GM12872 (cell line): ENCODE measurements around the gene EXOC3L4.

Source experiments
- TF ChIP-seq, protein P1 (sequence below): IDR thresholded peaks from 3 replicates; pipeline ENCODE4 v1.5.1; 2011; ENCODE audit warnings: low read depth, mild to moderate bottlenecking, low read length, moderate library complexity; ENCODE audit not compliant: insufficient read depth

Gene EXOC3L4

GRCh38 chr14:103118663-103119404 lies 24.3 kb downstream of the EXOC3L4 start:
- TF ChIP-seq, protein P1, sequence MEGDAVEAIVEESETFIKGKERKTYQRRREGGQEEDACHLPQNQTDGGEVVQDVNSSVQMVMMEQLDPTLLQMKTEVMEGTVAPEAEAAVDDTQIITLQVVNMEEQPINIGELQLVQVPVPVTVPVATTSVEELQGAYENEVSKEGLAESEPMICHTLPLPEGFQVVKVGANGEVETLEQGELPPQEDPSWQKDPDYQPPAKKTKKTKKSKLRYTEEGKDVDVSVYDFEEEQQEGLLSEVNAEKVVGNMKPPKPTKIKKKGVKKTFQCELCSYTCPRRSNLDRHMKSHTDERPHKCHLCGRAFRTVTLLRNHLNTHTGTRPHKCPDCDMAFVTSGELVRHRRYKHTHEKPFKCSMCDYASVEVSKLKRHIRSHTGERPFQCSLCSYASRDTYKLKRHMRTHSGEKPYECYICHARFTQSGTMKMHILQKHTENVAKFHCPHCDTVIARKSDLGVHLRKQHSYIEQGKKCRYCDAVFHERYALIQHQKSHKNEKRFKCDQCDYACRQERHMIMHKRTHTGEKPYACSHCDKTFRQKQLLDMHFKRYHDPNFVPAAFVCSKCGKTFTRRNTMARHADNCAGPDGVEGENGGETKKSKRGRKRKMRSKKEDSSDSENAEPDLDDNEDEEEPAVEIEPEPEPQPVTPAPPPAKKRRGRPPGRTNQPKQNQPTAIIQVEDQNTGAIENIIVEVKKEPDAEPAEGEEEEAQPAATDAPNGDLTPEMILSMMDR = no peak

DNA sequence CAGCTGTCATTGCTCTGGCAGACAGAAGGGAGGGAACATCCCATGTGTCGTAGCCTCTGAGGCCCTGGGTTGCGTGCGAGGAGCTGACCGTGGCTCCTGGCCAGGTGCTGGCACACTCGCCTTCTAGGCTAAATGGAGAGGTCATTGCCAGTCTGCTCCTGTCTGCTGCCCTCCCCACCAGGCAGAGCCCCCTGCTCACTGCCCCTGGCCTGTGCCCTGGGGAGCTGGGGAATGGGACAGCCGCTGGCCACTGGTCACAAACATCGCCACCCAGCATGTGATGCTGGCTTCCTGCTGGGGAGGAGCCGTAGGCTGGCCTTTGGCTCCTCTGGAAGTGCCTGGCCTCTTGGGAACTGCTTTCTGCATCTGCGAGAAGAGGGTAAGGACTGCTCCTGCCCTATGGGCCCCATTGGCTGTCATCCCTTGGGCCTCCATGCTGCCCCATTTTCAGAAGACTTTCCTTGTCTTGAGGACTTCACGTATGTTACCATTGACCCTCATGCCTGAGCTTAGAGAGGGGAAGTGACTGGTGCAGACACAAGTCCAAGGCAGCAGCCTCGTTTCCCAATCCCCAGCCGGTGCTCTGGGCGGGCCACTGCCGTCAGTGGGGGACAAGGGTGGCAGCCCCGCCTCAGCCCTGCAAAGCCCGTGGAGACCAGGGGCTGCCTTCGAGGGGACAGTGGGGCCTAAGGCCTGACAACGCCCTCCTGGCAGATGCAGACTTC lies 26.8 kb downstream of the EXOC3L4 start:
- TF ChIP-seq, protein P1 = no peak

DNA sequence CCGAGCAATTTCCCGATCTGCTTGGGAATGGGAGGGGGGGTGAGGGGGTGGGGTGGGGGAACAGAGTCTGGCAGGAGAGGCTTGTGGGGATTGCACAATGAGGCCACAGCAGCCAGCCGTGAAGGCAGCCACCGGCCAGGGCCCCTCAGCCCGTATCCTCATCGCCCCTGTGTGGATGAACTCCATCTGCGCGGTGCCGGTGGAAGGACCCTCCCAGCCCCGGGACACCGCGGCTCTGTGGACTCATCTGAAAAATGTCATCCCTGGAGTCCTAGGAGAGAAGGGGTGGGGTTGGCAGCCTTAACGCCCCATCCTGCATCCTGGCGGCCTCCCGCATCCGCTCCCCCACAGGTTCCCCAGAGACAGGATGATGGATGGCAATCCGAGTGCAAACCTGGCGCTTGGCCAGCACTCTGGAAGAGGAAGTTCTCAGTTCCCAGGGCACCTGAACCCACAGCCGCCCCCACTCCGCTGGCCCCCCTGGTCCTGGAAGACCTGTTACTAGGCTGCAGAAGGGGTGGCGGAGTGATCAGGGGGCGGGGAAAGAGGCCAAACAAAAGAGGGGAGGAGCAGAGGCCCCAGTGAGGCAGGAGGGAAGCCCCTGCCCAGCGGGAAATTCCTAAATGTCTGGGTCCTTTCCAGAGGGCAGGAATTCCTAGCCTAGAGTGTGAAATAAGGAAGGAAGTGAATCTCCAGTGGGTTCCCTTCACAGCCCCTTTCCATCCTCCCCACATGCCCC lies 27.5 kb downstream of the EXOC3L4 start:
- TF ChIP-seq, protein P1 = no peak

DNA sequence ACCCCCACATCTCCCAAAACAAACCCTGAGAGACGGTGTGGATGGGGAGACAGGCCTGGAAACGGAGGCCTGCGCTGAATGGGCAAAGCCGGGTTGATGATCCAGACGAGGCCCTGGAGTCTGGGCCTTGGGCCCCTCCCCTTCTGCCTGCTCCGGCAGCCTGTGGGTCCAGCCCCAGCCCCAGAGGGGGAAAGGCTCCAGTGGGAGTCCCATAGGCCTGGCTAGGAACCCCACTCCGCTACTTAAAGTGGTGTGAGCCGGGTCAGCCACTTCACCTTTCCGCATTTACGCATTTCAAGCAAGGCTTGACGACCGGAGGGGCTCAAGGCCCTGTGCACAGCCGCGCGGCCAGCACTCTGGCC lies 28.0 kb downstream of the EXOC3L4 start:
- TF ChIP-seq, protein P1 = no peak

DNA sequence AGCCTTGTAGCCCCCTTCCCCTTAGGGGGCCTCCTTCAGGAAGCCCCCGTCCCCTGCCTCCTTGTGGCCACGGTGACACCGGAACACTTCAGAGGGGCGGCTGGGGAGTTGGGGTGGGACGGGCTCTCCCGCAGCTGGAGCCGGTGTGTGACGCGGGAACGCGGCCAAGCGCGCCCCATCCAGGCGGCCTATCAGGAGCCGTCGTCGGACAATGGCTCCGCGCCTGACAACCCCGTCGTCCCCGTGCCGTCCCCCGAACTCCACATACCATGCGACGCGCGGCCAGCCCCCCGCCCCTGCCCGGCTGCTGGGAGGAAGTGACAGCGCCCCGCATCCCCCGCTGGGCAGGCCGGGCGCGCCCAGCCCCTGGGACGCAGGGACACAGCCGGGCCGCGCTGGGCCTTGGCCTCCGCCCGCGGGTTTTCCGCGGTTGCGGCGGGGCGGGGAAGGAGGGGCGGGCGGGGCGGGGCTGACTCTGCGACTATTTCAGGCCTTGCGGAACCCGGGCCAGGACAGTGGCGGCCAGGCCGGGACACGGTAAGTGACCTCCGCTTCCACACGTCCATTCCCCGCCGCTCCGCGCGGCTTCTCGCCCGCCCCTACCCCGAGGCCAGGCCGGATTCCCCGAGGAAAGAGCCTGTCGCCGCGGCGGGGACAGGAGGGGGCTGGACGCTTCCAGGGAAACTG lies 28.6 kb downstream of the EXOC3L4 start, which contains the start of gene TNFAIP2:
TSS of gene TNFAIP2 (plus strand) at position 515 of the 687 bp plus-strand sequence. CDS start 2,997 bp downstream, outside the sequence.
- TF ChIP-seq, protein P1 = no peak

DNA sequence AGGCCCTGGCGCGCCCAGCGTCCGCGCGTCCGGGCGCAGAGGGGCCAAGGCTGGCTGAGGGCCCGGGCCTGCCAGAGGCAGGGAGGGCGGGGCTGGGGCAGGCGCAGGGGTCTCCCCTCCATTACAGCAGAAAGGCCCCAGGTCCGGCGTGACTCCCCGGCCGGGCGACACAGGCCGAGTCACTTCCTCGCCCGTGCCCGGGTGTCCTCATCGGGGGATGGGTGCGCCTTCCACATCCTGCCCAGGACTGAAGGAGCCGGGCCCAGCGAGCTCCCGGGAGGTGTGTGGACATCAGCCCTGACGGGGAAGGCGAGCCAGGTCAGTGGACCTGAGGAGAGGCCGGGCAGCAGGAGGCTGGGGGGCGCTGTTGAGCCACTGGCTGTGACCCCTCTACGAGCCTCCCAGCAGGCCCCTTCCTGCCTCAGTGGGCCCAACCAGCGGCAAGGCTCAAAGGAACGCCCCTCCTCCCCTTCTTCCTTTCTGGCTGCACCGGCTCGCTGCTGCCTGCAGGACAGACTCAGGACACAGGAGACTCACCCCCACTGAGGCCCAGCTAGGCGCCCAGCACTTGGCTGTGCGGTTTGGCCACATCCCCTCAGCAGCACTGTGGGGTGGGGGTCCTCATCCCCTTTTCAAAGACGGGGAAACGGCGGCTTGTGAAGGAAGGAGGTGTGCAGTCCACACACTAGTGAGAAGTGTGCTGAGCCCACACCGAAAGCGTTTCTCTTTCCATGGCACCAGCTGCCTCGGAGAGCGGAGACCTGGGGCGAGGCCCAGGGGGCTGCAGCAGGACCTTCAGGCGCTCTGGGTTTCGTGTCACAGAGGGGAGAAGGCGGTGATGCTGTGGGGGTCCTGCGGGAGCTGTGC lies 29.3 kb downstream of the EXOC3L4 start:
- TF ChIP-seq, protein P1 = peak; percentile 51
